HAP-1 (cell line): ENCODE measurements around the gene FBXL15.
A peak's percentile ranks its signal among the peaks of the same experiment; 100 is the strongest.

ENCODE experiments used
- DNase-seq, 2 experiments: peaks; one replicate each; pipeline ENCODE4 v3.0.0-alpha.2; 2016 to 2020; ENCODE audit warnings: low spot score in 2 of 2
- H3K27me3 ChIP-seq: fragments of 250-450 bp; sonication (Bioruptor Pico); 2 replicates; pipeline ENCODE4 v1.5.1; 2020; ENCODE audit warnings: low read depth, mild to moderate bottlenecking, moderate library complexity
- H3K36me3 ChIP-seq: fragments of 250-450 bp; sonication (Bioruptor Pico); replicated peaks from 2 replicates; pipeline ENCODE4 v1.5.1; 2020; ENCODE audit warnings: mild to moderate bottlenecking
- H3K4me1 ChIP-seq: fragments of 250-450 bp; sonication (Bioruptor Pico); 2 replicates; pipeline ENCODE4 v1.5.1; 2020; ENCODE audit warnings: mild to moderate bottlenecking
- H3K4me3 ChIP-seq: fragments of 250-450 bp; sonication (Bioruptor Pico); 2 replicates; pipeline ENCODE4 v1.5.1; 2020; ENCODE audit warnings: mild to moderate bottlenecking, moderate library complexity
- H3K9me3 ChIP-seq: fragments of 250-450 bp; sonication (Bioruptor Pico); 2 replicates; pipeline ENCODE4 v1.5.1; 2020; ENCODE audit warnings: mild to moderate bottlenecking, moderate library complexity
- in situ Hi-C: fragments of 300-500 bp; cut with MboI; formaldehyde crosslinking; loops from 3 replicates; pipeline ENCODE4 v1.14.3; 2020; ENCODE audit warnings: low sequenced_read_pairs, inconsistent platforms, mixed read lengths

Gene FBXL15

DNA sequence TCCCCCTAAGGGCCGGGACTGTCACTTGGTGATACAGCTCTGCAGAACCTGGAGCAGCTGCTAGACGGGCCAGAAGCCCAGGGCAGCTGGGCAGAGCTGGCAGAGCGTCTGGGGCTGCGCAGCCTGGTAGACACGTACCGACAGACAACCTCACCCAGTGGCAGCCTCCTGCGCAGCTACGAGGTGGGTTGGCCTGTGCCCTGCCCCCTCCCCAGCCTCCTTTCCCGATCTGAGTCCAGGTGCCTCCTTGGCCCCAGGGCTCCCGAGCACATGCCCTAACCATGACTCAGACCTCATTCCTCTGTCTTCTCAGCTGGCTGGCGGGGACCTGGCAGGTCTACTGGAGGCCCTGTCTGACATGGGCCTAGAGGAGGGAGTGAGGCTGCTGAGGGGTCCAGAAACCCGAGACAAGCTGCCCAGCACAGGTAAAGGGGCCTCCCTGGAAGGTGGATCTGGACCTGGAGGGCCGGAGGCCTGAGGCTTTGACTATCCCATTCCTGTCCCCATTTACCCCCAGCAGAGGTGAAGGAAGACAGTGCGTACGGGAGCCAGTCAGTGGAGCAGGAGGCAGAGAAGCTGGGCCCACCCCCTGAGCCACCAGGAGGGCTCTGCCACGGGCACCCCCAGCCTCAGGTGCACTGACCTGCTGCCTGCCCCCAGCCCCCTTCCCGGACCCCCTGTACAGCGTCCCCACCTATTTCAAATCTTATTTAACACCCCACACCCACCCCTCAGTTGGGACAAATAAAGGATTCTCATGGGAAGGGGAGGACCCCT lies 18.7 kb upstream of the FBXL15 start:
- DNase-seq: no peak
- in situ Hi-C loops: no loop called here
- Histone ChIP-seq H3K36me3 (peaks cover 36% of the 10 kb centered on the region), H3K9me3 (no peaks in the 10 kb centered on the region), H3K27me3 (no peaks in the 10 kb centered on the region), H3K4me3 (no peak overlapping the region), H3K4me1 (peaks cover 5% of the 10 kb centered on the region; the same call in 1 of the 2 replicates)

GRCh38 chr10:102402512-102402896 lies 18.1 kb upstream of the FBXL15 start:
- DNase-seq: no peak
- Histone ChIP-seq H3K36me3 (peaks cover 33% of the 10 kb centered on the region), H3K27me3 (no peaks in the 10 kb centered on the region), H3K4me3 (no peak overlapping the region), H3K9me3 (no peaks in the 10 kb centered on the region), H3K4me1 (peaks cover 5% of the 10 kb centered on the region; the same call in 1 of the 2 replicates)
- in situ Hi-C loops: no loop called here

DNA sequence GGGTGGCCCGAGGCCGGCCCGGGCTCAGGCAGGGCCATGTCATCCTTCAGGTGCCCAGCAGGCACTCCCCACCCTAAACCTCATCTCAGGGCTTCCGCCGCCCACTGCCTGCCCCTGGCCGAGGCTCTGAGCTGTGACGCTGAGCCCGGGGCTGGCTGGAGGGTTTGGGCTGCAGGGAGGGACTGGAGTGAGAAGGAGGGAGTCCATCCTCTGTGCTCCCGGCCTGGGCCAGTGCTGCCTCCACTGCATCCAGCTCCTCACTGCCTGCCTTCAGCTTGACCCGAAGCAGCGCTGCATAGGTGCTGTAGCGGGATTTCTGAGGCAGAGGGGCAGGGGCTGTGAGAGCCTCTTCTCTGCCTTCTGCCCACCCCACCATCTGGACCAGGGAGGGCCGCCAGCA lies 17.5 kb upstream of the FBXL15 start:
- H3K9me3 ChIP-seq: no peaks in the 10 kb centered on the region
- in situ Hi-C loops: no loop called here
- peaks cover 27% of the 10 kb centered on the region for H3K36me3 ChIP-seq
- DNase-seq: no peak
- no peaks in the 10 kb centered on the region for H3K27me3 ChIP-seq
- peaks cover 5% of the 10 kb centered on the region; the same call in 1 of the 2 replicates for H3K4me1 ChIP-seq
- no peak overlapping the region for H3K4me3 ChIP-seq

DNA sequence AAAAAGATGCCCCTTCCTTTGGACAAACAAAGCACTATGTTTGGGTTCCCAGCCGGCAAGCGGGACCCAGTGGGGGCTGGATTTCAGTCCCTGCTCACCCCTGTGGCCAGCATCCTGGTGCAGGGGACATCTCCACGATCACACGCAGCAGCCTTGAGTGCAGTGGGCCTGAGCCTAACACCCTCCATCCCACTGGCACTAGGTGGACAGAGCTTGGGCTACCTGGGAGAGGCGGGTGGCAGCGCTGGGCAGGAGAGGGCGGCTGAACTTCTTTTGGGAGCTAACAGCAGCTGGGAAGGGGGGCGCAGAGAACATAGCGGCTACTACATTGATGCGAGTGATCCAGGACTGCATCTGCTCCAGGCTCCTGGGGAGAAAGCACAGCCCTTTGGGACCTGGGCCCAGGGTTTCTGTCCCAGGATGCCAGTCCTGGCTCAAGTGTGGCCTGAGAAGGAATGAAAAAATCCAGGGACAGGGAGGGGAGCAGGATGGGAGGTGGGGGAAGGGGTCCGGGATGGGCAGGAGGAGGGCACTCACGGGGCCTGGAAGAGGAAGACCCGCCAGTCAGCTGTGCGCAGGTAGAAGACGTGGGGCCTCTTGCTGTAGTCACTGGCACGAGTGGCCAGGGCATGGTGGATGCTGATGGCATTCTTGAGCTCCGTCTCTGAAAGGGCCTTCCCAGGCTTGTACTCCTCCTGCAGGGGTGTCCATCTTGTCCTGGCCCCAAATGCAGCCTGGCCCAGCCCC lies 16.1 kb upstream of the FBXL15 start:
- H3K36me3 ChIP-seq: peaks cover 19% of the 10 kb centered on the region
- in situ Hi-C loops: no loop called here
- H3K4me1 ChIP-seq: no peaks in the 10 kb centered on the region; the same call in 1 of the 2 replicates
- H3K27me3 ChIP-seq: peaks cover 8% of the 10 kb centered on the region
- DNase-seq: no peak
- no peak overlapping the region for H3K4me3 ChIP-seq
- no peaks in the 10 kb centered on the region for H3K9me3 ChIP-seq

- H3K4me1 ChIP-seq: no peaks in the 10 kb centered on the region
- H3K9me3 ChIP-seq: no peaks in the 10 kb centered on the region
- peaks cover 14% of the 10 kb centered on the region for H3K36me3 ChIP-seq
- in situ Hi-C loops: no loop called here
- no peak for DNase-seq
- peaks cover 14% of the 10 kb centered on the region for H3K27me3 ChIP-seq
- no peak overlapping the region for H3K4me3 ChIP-seq
Observed at GRCh38 chr10:102405108-102405571, 15.5 kb upstream of the FBXL15 start.

DNA sequence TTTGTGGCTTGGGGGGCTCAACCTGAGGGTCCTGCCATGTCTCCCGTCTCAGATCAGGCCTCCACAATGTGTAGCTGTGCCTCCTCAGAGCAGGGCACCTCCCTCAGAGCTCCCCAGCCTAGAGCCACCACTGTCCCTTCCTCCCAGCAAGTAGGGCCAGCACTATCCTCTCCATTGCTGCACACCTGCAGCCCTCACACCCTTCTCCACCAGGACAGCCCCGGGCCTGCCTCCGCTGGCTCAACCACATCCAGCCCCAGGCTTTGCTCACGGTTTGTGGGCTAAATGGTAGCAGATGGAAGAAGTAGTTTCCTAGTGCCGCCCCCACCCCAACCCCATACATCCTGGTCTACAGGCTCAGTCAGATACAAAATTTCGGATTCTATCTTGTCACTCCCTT lies 15.0 kb upstream of the FBXL15 start:
- Histone ChIP-seq H3K36me3 (peaks cover 9% of the 10 kb centered on the region), H3K4me1 (no peaks in the 10 kb centered on the region), H3K9me3 (no peaks in the 10 kb centered on the region), H3K4me3 (no peak overlapping the region), H3K27me3 (peaks cover 19% of the 10 kb centered on the region)
- no peak for DNase-seq
- in situ Hi-C loops: no loop called here

DNA sequence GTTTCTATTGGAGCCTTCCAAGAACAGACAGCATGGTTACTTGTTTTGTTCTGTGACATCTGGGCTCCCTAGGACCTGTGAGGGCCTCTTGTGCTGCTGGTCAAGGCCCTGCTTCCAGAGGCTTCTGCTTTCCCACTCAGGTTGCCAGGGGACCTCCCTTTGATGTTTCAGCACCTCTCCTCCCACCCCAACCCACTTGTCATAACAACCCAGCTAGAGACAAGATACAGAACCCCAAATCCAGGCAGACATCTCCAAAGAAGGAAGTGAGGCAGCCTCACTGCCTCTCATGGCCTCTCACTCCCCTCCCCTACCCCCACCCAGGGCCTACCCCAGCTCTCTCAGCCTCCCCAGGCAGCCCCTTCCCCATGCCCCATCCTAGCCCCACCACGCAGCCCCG lies 13.8 kb upstream of the FBXL15 start:
- H3K9me3 ChIP-seq: no peaks in the 10 kb centered on the region
- in situ Hi-C loops: no loop called here
- no peaks in the 10 kb centered on the region for H3K4me1 ChIP-seq
- peaks cover 28% of the 10 kb centered on the region for H3K27me3 ChIP-seq
- peaks cover under 1% of the 10 kb centered on the region; the same call in 1 of the 2 replicates for H3K36me3 ChIP-seq
- H3K4me3 ChIP-seq: no peak overlapping the region
- no peak for DNase-seq

DNA sequence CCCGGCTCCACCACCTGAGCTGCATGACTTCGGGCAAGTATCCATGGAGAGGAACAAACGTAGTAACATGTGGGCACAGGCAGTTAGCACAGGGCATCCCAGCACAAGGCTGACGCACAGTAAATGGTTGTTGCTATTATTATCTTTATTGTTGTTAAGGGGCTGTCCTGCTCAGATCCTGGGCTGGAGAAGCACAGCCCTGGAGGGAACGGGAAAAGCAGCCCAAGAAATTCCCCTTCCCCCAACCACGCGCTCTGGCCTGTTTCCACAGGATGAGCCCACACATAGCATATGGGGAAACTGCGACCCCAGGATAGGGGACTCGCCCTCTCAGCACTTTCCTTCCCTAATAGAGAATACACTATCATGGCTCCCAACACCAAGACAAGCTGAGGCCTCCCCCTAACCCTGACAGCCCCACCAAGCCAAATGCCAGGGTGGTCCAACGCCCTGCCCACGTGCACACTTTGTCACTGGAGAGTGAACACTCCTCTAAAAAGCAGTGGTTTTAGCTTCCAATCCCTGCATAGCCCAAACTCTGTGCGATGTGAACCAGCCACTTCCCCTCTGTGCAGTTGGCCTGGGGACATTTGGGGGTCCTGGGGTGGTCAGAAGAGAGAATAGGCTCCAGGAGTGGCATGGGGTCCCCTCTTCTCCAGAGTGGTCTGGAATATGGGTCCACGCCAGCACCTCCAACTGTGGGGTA lies 13.1 kb upstream of the FBXL15 start:
- H3K36me3 ChIP-seq: no peaks in the 10 kb centered on the region
- no peaks in the 10 kb centered on the region for H3K9me3 ChIP-seq
- peaks cover 36% of the 10 kb centered on the region for H3K27me3 ChIP-seq
- H3K4me3 ChIP-seq: no peak overlapping the region
- no peak for DNase-seq
- in situ Hi-C loops: no loop called here
- no peaks in the 10 kb centered on the region for H3K4me1 ChIP-seq

- Histone ChIP-seq H3K9me3 (no peaks in the 10 kb centered on the region), H3K4me1 (no peaks in the 10 kb centered on the region), H3K27me3 (peaks cover 41% of the 10 kb centered on the region), H3K4me3 (peak overlapping the region; percentile 30), H3K36me3 (no peaks in the 10 kb centered on the region)
- no peak for DNase-seq
- in situ Hi-C loops: no loop called here
Observed at GRCh38 chr10:102408131-102408727, 12.4 kb upstream of the FBXL15 start.

- in situ Hi-C loops: no loop called here
- H3K4me3 ChIP-seq: peak overlapping the region; percentile 30
- DNase-seq: peak in 1 of 2 experiments; percentile 51
Observed at GRCh38 chr10:102408728-102409603, 11.7 kb upstream of the FBXL15 start.

DNA sequence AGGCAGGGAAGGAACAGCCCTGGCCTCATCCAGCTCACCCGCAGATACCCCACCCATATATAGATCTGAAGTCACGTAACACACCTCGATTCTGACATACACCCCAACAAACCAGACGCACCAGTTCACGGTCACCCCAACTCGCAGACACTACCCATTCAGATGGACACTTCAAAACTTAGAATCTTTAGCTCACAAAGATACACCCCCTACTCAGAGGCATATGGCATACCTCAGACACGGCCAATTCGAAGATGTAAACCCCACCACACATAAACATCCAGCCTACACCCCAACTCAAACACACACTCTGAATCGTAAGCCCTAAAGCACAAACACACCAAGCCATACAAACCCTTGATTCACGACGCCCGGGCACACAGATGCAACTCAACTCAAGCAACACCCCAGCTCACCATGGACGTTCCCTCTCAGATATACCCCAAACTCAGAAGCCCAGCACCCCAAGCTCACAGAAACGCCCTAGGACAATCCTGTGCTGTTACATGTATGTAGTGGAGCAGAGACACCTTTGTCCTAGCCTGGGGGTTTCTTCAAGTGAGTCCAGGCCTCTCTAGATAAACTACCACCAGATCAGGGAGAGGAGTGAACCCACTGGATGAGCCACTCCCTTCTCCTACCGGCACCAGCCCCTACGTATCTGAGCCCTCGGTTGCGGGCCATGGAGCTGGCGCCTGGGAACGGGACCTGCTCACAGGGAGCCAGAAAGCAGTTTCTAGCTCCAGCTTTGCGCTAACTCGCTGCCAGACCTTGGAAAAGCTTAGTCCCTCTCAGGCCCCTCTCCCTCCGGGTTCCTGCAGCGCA lies 10.8 kb upstream of the FBXL15 start:
- in situ Hi-C loops: no loop called here
- H3K9me3 ChIP-seq: no peaks in the 10 kb centered on the region
- no peak for DNase-seq
- H3K4me1 ChIP-seq: no peaks in the 10 kb centered on the region
- no peaks in the 10 kb centered on the region for H3K36me3 ChIP-seq
- H3K27me3 ChIP-seq: peaks cover 41% of the 10 kb centered on the region
- peak overlapping the region; percentile 14 for H3K4me3 ChIP-seq

More at GRCh38 chr10:102408728-102409603, 11.7 kb upstream of the FBXL15 start:
- H3K4me1 ChIP-seq: no peaks in the 10 kb centered on the region
- no peaks in the 10 kb centered on the region for H3K36me3 ChIP-seq
- H3K9me3 ChIP-seq: no peaks in the 10 kb centered on the region
- H3K27me3 ChIP-seq: peaks cover 41% of the 10 kb centered on the region

DNA sequence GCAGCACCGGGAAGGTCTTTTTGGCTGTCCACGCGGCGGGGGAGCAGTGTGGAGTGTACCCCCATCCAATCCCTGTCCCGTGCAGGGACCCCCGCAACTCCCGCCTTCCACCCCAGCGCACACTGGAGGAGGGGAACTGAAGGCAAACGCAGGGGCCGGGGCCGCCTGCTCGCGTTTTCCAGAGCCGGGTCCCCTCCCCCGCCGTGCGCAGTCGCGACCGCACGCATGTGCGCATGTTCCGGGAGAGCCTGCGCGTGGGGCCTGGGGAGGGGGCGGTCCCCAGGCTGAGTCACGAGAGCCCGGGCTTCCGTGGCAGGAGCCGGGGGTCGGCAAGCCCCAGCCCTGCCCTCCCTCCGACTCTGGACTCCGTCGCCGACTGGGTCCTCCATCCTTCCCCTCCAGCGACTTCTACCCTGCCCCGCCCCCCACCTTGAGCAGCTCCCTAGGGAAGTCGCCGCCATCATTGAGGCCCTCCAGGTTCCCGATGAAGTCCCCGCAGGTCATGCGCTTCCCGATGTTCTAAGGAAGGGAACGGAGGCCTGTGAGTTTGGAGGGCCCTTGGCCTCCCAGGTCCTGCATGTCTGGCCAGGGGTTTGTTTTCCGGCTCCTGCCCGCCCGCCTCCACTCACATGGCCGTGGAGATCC lies 10.1 kb upstream of the FBXL15 start:
- Histone ChIP-seq H3K36me3 (no peaks in the 10 kb centered on the region), H3K27me3 (peaks cover 41% of the 10 kb centered on the region), H3K4me3 (no peak overlapping the region), H3K4me1 (no peaks in the 10 kb centered on the region), H3K9me3 (no peaks in the 10 kb centered on the region)
- no peak for DNase-seq
- in situ Hi-C loops: no loop called here
